Measurements from ENCODE around the gene HOXA10. TPM values are rescaled to one million over a fixed set of nuclear protein-coding genes. Genes with fewer than 3 reads are reported as not detected.
A peak's percentile ranks its signal among the peaks of the same experiment; 100 is the strongest.

Gene HOXA10
- total RNA-seq, 1 experiment from 2014 or later, result not detected

DNA sequence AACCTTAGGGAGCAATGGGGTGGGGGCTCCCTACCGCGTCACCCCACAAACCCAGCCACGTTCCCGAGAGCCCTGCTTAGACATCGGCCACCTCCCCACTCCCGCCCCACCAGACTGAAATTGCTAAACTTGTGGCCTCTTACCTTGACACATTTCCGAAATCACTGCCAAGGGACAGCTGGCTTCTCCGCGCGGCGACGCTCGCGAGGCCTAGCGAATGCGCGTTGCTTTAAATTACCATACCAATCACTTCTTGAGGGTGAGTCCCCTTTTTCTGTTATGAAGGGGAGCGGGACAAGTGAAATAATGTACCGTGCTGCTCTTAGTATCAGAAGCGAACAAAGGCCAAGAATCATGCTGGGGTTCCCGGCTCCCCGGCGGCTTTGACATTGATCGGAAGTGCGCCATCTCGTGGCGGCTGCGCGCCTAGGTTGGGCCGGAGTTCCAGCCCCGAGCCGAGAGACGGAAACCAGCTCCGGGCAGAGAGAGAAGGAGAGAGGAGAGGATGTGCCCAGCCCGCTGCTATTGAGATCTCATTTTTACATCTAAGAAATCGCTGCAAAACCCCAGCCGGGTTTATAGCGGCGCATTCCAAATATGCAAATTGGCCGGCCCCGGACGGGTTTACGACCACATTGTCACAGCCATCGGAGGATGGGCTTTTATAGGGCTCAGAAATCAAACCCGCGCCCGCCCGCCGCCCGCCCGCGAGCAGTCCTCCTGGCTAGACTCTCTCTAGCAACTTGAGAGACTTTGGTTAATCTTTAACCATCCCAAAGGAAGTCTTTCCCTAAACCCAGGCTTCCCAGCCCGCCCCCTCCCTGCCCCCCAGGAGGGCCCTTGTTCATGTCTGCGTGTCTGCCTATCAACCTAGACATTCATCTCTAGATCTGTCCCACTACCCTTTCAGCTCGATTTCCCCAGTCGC lies 5.6 kb upstream of the HOXA10 start:
- H3K27me3 ChIP-seq (ENCODE audit: insufficient read depth, low read depth), result no peaks in the 10 kb centered on the region
- ChIA-PET CTCF (interaction anchor here (0.7 to 1.1 kb wide), 3 partner anchors 19 to 423 kb away, joined by 3 to 12 read pairs (median 3); no protein-coding TSS in a partner anchor), POLR2A (ENCODE audit: unreplicated experiment) (no interaction called here)
- H2AFZ ChIP-seq, result no peak overlapping the region
- no peak for TF ChIP-seq EZH2 (IDR thresholded peaks at IDR 0.05; ENCODE audit: low read depth)
- TF ChIP-seq, protein P1, sequence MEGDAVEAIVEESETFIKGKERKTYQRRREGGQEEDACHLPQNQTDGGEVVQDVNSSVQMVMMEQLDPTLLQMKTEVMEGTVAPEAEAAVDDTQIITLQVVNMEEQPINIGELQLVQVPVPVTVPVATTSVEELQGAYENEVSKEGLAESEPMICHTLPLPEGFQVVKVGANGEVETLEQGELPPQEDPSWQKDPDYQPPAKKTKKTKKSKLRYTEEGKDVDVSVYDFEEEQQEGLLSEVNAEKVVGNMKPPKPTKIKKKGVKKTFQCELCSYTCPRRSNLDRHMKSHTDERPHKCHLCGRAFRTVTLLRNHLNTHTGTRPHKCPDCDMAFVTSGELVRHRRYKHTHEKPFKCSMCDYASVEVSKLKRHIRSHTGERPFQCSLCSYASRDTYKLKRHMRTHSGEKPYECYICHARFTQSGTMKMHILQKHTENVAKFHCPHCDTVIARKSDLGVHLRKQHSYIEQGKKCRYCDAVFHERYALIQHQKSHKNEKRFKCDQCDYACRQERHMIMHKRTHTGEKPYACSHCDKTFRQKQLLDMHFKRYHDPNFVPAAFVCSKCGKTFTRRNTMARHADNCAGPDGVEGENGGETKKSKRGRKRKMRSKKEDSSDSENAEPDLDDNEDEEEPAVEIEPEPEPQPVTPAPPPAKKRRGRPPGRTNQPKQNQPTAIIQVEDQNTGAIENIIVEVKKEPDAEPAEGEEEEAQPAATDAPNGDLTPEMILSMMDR (conservative IDR thresholded peaks at IDR 0.05), result peak; percentile 96
- no peaks in the 10 kb centered on the region for H3K9me3 ChIP-seq (ENCODE audit: insufficient read depth, low read depth)
- peak overlapping the region; percentile 43; the same call in 1 of the 2 replicates for H3K4me2 ChIP-seq
- intact Hi-C loops (cut with micrococcal nuclease; ENCODE audit: unreplicated experiment), result loop anchor here (5.0 kb wide), 1 partner anchor 1287 kb away; no protein-coding TSS in a partner anchor
- no TSS peak for BruUV-seq (replicated peaks)
- peaks cover 9% of the 10 kb centered on the region for H3K4me1 ChIP-seq (replicated peaks; ENCODE audit: insufficient read depth)
- H4K20me1 ChIP-seq (ENCODE audit: insufficient read depth), result no peaks in the 10 kb centered on the region
- H3K36me3 ChIP-seq (ENCODE audit: low read depth), result no peaks in the 10 kb centered on the region
- H3K27ac ChIP-seq, result no peak overlapping the region
- no peak overlapping the region for H3K4me3 ChIP-seq
- H3F3A ChIP-seq (ENCODE audit: insufficient read depth, low read depth), result peaks cover 12% of the 10 kb centered on the region; the same call in 1 of the 2 replicates
- no peaks in the 10 kb centered on the region for H3K79me2 ChIP-seq (ENCODE audit: low read depth)
- peak in 1 of 2 experiments; percentile 62 for DNase-seq
- no peaks in the 10 kb centered on the region for H3K9me2 ChIP-seq (ENCODE audit: insufficient read depth)

DNA sequence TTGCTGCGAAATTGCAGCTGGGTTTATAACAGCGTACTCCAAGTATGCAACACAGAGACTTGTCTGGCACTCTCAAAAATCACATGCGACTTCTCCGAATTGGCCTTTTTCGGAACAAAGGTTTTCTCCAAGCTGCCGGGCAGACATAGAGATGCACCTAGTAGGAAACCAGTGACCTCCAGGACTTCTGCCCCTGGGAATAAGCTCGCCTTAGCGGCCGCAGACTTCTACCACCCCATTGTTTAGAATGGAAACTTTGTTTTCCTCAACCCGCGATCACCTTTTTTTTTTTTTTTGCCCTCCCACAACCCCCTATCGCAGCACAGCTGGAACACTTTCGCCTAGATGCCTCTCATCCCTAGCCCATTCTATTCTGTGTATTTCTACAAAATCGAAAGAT lies 4.9 kb upstream of the HOXA10 start:
- no peak for DNase-seq
- POLR2A ChIA-PET (ENCODE audit: unreplicated experiment), result no interaction called here
- H3K27ac ChIP-seq, result no peak overlapping the region
- no peaks in the 10 kb centered on the region for H3K79me2 ChIP-seq (ENCODE audit: low read depth)
- H3K9me3 ChIP-seq (ENCODE audit: insufficient read depth, low read depth), result no peaks in the 10 kb centered on the region
- H3K4me3 ChIP-seq, result no peak overlapping the region
- no peaks in the 10 kb centered on the region for H3K27me3 ChIP-seq (ENCODE audit: insufficient read depth, low read depth)
- no peak overlapping the region for H2AFZ ChIP-seq
- BruUV-seq (replicated peaks), result no TSS peak
- intact Hi-C loops (cut with micrococcal nuclease; ENCODE audit: unreplicated experiment), result no loop called here
- peaks cover 7% of the 10 kb centered on the region for H3K4me1 ChIP-seq (replicated peaks; ENCODE audit: insufficient read depth)
- no peak for TF ChIP-seq EZH2 (IDR thresholded peaks at IDR 0.05; ENCODE audit: low read depth)
- TF ChIP-seq, protein P1 (conservative IDR thresholded peaks at IDR 0.05), result no peak
- no peaks in the 10 kb centered on the region for H3K9me2 ChIP-seq (ENCODE audit: insufficient read depth)
- no peaks in the 10 kb centered on the region for H3K36me3 ChIP-seq (ENCODE audit: low read depth)
- no peak overlapping the region for H3K4me2 ChIP-seq
- no peaks in the 10 kb centered on the region for H4K20me1 ChIP-seq (ENCODE audit: insufficient read depth)
- H3F3A ChIP-seq (ENCODE audit: insufficient read depth, low read depth), result peaks cover 12% of the 10 kb centered on the region; the same call in 1 of the 2 replicates
- CTCF ChIA-PET, result interaction anchor here (0.5 to 1.1 kb wide), 4 partner anchors 18 to 807 kb away, joined by 3 to 12 read pairs (median 3); no protein-coding TSS in a partner anchor

DNA sequence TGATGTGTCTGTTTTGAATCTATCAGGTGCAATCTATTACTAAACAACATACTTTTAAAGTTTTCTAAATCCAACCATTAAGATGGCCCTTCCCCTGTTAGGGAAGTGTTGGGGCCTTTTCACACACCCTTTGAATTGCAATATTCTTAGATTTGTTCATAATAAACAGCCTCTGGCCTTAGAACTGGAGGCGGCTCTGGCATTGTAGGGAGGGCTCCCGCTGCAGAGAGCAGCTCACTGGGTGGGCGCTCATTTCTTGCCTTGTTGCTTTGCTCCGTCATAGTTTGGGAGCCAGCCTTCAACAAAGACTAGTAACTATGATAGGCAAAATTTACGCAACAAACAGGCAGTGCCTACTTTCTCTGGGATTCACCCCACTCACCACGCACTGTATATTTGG lies 4.2 kb upstream of the HOXA10 start:
- H3K9me2 ChIP-seq (ENCODE audit: insufficient read depth), result no peaks in the 10 kb centered on the region
- no peak overlapping the region for H3K4me3 ChIP-seq
- no peak for TF ChIP-seq EZH2 (IDR thresholded peaks at IDR 0.05; ENCODE audit: low read depth)
- TF ChIP-seq, protein P1 (conservative IDR thresholded peaks at IDR 0.05), result no peak
- H3F3A ChIP-seq (ENCODE audit: insufficient read depth, low read depth), result peaks cover 12% of the 10 kb centered on the region; the same call in 1 of the 2 replicates
- ChIA-PET POLR2A (ENCODE audit: unreplicated experiment) (no interaction called here), CTCF (interaction anchor here (0.5 to 0.7 kb wide), 2 partner anchors 113 to 806 kb away, joined by 3 read pairs; no protein-coding TSS in a partner anchor)
- no peaks in the 10 kb centered on the region for H4K20me1 ChIP-seq (ENCODE audit: insufficient read depth)
- no peak for DNase-seq
- no peak overlapping the region for H3K4me2 ChIP-seq
- no peaks in the 10 kb centered on the region for H3K9me3 ChIP-seq (ENCODE audit: insufficient read depth, low read depth)
- H3K4me1 ChIP-seq (replicated peaks; ENCODE audit: insufficient read depth), result peaks cover 3% of the 10 kb centered on the region
- H3K36me3 ChIP-seq (ENCODE audit: low read depth), result no peaks in the 10 kb centered on the region
- intact Hi-C loops (cut with micrococcal nuclease; ENCODE audit: unreplicated experiment), result no loop called here
- no TSS peak for BruUV-seq (replicated peaks)
- no peaks in the 10 kb centered on the region for H3K27me3 ChIP-seq (ENCODE audit: insufficient read depth, low read depth)
- H3K79me2 ChIP-seq (ENCODE audit: low read depth), result no peaks in the 10 kb centered on the region
- H3K27ac ChIP-seq, result no peak overlapping the region
- no peak overlapping the region for H2AFZ ChIP-seq
